MM.1S (cell line): ENCODE results near the gene TLE1.

Experiments used
- DNase-seq: peaks from one replicate; pipeline ENCODE4 v3.0.0-alpha.2; 2015
- H2AFZ ChIP-seq: fragments of 300-600 bp; sonication (generic); 2 replicates; pipeline ENCODE4 v1.6.0; 2016; ENCODE audit warnings: antibody characterized with exemption, low read length
- H3F3A ChIP-seq: fragments of 300-600 bp; sonication (generic); 2 replicates; pipeline ENCODE4 v1.6.1; 2016; ENCODE audit warnings: mild to moderate bottlenecking, antibody characterized with exemption, low read length, moderate library complexity, mixed read lengths; ENCODE audit not compliant: insufficient read depth
- H3K27ac ChIP-seq: fragments of 300-600 bp; sonication (generic); 2 replicates; pipeline ENCODE4 v1.5.1; 2016; ENCODE audit warnings: mild to moderate bottlenecking, low read length
- H3K27me3 ChIP-seq: fragments of 300-600 bp; sonication (generic); replicated peaks from 2 replicates; pipeline ENCODE4 v1.6.0; 2016; ENCODE audit warnings: low read length; ENCODE audit not compliant: insufficient read depth
- H3K36me3 ChIP-seq: fragments of 300-600 bp; sonication (generic); replicated peaks from 2 replicates; pipeline ENCODE4 v1.6.1; 2016; ENCODE audit warnings: mild to moderate bottlenecking, low read length, mixed read lengths; ENCODE audit not compliant: insufficient read depth
- H3K4me1 ChIP-seq: fragments of 300-600 bp; sonication (generic); 2 replicates; pipeline ENCODE4 v1.6.1; 2016; ENCODE audit warnings: low read length, mixed read lengths
- H3K4me2 ChIP-seq: fragments of 300-600 bp; sonication (generic); 2 replicates; pipeline ENCODE4 v1.6.0; 2016; ENCODE audit warnings: low read depth, low read length
- H3K4me3 ChIP-seq: fragments of 300-600 bp; sonication (generic); 2 replicates; pipeline ENCODE4 v1.5.1; 2016; ENCODE audit warnings: low read length, mixed read lengths
- H3K79me2 ChIP-seq: fragments of 300-600 bp; sonication (generic); 2 replicates; pipeline ENCODE4 v1.6.1; 2016; ENCODE audit warnings: mixed run types, low read length, mixed read lengths
- H3K9ac ChIP-seq: fragments of 300-600 bp; sonication (generic); 2 replicates; pipeline ENCODE4 v1.6.1; 2016; ENCODE audit warnings: low read length, mixed read lengths
- H3K9me2 ChIP-seq: fragments of 300-600 bp; sonication (generic); replicated peaks from 2 replicates; pipeline ENCODE4 v1.6.1; 2016; ENCODE audit warnings: mild to moderate bottlenecking, low read length, mixed read lengths; ENCODE audit not compliant: insufficient read depth
- H3K9me3 ChIP-seq: fragments of 300-600 bp; sonication (generic); replicated peaks from 2 replicates; pipeline ENCODE4 v1.6.1; 2016; ENCODE audit warnings: mild to moderate bottlenecking, low read length, mixed read lengths; ENCODE audit not compliant: insufficient read depth
- H4K20me1 ChIP-seq: fragments of 300-600 bp; sonication (generic); 2 replicates; pipeline ENCODE4 v1.6.1; 2016; ENCODE audit warnings: mild to moderate bottlenecking, low read length, moderate library complexity, mixed read lengths; ENCODE audit not compliant: insufficient read depth
- EZH2 ChIP-seq: fragments of 300-600 bp; sonication (generic); optimal IDR thresholded peaks from 2 replicates; pipeline ENCODE3; 2017; ENCODE audit warnings: low read depth, mild to moderate bottlenecking, antibody characterized with exemption, low read length, mixed read lengths
- EZH2phosphoT487 ChIP-seq: fragments of 300-600 bp; sonication (generic); IDR thresholded peaks from 2 replicates; pipeline ENCODE4 v1.6.1; 2018; ENCODE audit warnings: antibody characterized with exemption, low read length
- TF ChIP-seq, protein P1 (sequence below): fragments of 300-600 bp; sonication (generic); IDR thresholded peaks from 2 replicates; pipeline ENCODE4 v1.5.1; 2016; ENCODE audit warnings: antibody characterized with exemption, low read length, mixed read lengths

Gene TLE1

DNA sequence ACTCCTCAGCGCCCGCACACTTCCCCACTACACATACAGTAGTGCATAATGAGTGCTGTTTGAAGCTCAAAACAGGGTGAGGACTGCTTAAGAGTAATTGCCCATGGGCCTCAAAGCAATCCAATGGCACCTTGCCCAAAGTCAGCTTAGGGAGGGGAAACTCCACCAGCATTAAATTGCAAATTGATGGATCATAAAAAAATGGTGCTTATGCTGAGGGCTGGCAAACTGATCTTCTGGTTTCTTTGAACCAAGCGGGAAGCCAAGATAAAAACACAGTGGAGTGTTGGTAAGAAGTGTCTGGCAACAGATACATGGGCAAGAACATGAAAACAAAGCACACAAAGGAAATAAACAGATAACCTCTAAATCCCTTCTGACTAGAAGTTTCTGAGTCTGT lies 28.0 kb downstream of the TLE1 start:
- Histone ChIP-seq H3K4me1 (no peaks in the 10 kb centered on the region), H3K4me2 (no peak overlapping the region), H3K27me3 (no peaks in the 10 kb centered on the region), H3K9me2 (no peaks in the 10 kb centered on the region), H3K9ac (no peak overlapping the region), H3K36me3 (no peaks in the 10 kb centered on the region), H3K4me3 (no peak overlapping the region), H3K79me2 (no peaks in the 10 kb centered on the region), H3F3A (no peaks in the 10 kb centered on the region), H4K20me1 (no peaks in the 10 kb centered on the region), H3K9me3 (no peaks in the 10 kb centered on the region), H2AFZ (no peak overlapping the region), H3K27ac (no peak overlapping the region)
- no peak for DNase-seq
- TF ChIP-seq EZH2phosphoT487 (no peak), EZH2 (no peak)

DNA sequence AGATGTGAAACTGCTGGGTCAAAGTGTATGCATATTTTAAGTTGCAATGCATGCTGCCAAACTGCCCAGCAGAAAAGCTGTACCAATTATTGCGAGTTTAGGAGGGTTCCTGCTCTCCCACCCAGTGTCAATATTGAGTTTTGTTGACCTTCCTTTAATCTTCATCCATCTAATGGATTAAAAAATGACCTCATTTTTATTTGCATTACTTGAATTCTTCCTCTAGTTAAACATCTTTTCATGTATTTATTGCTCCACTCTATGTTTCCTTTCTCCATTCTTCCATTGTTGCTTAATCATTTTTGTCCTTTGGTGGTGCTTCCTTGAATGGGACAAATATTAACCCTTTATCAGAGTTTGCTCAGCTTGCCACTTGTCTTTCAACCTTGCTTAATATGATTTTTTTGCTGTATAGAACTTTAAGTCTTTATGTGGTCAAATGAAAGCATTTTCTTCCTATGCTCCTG lies 32.4 kb downstream of the TLE1 start:
- Histone ChIP-seq H3K9me3 (no peaks in the 10 kb centered on the region), H3K79me2 (no peaks in the 10 kb centered on the region), H3K9me2 (no peaks in the 10 kb centered on the region), H3K36me3 (no peaks in the 10 kb centered on the region), H3K27ac (no peak overlapping the region), H3K4me1 (no peaks in the 10 kb centered on the region), H3K4me3 (no peak overlapping the region), H3F3A (no peaks in the 10 kb centered on the region), H3K27me3 (no peaks in the 10 kb centered on the region), H3K4me2 (no peak overlapping the region), H2AFZ (no peak overlapping the region), H4K20me1 (no peaks in the 10 kb centered on the region), H3K9ac (no peak overlapping the region)
- no peak for TF ChIP-seq EZH2phosphoT487
- TF ChIP-seq EZH2: no peak
- TF ChIP-seq, protein P1, sequence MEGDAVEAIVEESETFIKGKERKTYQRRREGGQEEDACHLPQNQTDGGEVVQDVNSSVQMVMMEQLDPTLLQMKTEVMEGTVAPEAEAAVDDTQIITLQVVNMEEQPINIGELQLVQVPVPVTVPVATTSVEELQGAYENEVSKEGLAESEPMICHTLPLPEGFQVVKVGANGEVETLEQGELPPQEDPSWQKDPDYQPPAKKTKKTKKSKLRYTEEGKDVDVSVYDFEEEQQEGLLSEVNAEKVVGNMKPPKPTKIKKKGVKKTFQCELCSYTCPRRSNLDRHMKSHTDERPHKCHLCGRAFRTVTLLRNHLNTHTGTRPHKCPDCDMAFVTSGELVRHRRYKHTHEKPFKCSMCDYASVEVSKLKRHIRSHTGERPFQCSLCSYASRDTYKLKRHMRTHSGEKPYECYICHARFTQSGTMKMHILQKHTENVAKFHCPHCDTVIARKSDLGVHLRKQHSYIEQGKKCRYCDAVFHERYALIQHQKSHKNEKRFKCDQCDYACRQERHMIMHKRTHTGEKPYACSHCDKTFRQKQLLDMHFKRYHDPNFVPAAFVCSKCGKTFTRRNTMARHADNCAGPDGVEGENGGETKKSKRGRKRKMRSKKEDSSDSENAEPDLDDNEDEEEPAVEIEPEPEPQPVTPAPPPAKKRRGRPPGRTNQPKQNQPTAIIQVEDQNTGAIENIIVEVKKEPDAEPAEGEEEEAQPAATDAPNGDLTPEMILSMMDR: no peak
- DNase-seq: no peak

DNA sequence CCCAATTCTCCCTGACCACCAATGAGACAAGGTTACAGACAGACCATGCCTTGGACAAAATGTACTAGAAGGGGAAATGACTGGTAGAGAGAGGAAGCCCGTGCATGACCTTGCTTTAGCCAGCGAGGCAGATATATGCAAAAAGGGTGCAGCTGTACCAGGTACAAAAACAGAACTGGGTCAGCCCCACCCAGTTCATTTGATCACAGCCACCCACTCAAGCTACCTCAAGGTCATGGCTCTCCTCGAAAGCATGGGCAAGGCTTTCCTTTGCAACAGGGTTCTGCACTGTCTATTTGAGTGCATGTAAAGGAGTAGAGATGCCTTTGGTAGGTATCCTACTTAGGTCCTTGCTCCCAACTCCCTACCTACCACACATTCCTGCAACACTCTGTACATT lies 33.3 kb downstream of the TLE1 start:
- Histone ChIP-seq H2AFZ (no peak overlapping the region), H3K36me3 (no peaks in the 10 kb centered on the region), H3K4me3 (no peak overlapping the region), H3K9me2 (no peaks in the 10 kb centered on the region), H3K9me3 (no peaks in the 10 kb centered on the region), H3F3A (no peaks in the 10 kb centered on the region), H3K27ac (no peak overlapping the region), H3K79me2 (no peaks in the 10 kb centered on the region), H3K4me2 (no peak overlapping the region), H3K9ac (no peak overlapping the region), H3K27me3 (no peaks in the 10 kb centered on the region), H3K4me1 (no peaks in the 10 kb centered on the region), H4K20me1 (no peaks in the 10 kb centered on the region)
- TF ChIP-seq EZH2phosphoT487 (no peak), EZH2 (no peak)
- TF ChIP-seq, protein P1: no peak
- DNase-seq: no peak

DNA sequence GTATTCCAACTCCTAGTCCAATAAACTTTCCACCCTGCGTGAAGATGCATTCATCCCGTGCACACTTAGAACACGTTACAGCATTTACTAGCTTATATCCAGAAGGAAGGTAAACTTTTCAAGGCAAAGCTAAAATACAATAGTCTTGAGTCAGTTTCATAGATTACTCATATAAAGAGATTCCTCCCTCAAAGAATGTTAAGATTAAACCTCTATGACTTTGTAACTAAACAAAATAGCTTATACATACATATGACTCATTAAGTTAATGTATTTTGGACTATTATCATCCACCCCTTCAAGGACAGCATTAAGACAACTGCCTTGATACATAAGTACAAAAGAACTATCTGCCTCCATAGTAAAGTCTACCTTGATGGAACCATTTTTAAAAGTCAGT lies 36.1 kb downstream of the TLE1 start:
- no peaks in the 10 kb centered on the region for H3K27me3 ChIP-seq
- H3F3A ChIP-seq: no peaks in the 10 kb centered on the region
- H3K36me3 ChIP-seq: no peaks in the 10 kb centered on the region
- no peak overlapping the region for H3K27ac ChIP-seq
- no peak overlapping the region for H3K9ac ChIP-seq
- no peak overlapping the region for H3K4me2 ChIP-seq
- H3K79me2 ChIP-seq: no peaks in the 10 kb centered on the region
- no peak for TF ChIP-seq EZH2phosphoT487
- no peak for TF ChIP-seq EZH2
- no peak for DNase-seq
- H3K4me3 ChIP-seq: no peak overlapping the region
- H3K4me1 ChIP-seq: no peaks in the 10 kb centered on the region
- no peaks in the 10 kb centered on the region for H4K20me1 ChIP-seq
- H3K9me2 ChIP-seq: no peaks in the 10 kb centered on the region
- no peak overlapping the region for H2AFZ ChIP-seq
- H3K9me3 ChIP-seq: no peaks in the 10 kb centered on the region
